Activated CD8-positive, alpha-beta T cell treated with anti-CD3 and anti-CD28 coated beads, Interleukin-2, amount 10 ng/mL, durations not matched to agents 7 days and 5 days (primary cell): Measurements from ENCODE around the gene KLHL33. TPM values are rescaled to one million over a fixed set of nuclear protein-coding genes. Genes with fewer than 3 reads are reported as not detected.
A peak's percentile ranks its signal among the peaks of the same experiment; 100 is the strongest.

Experiments used
- ATAC-seq: fragments of 150-1000 bp; cut with Tn5 transposase; one replicate; pipeline ENCODE4 v1.10.0; 2021; ENCODE audit warnings: moderate library complexity
- CTCF ChIA-PET: fragments of 350-600 bp; sonication (Branson Sonifier 250); formaldehyde crosslinking; loops from one replicate; lab custom pipeline; 2021; ENCODE audit warnings: antibody characterized with exemption; lab: Charles Lee
- POLR2A ChIA-PET: fragments of 350-600 bp; sonication (Branson Sonifier 250); formaldehyde crosslinking; loops from one replicate; lab custom pipeline; 2021; ENCODE audit warnings: antibody characterized with exemption; lab: Charles Lee
- DNase-seq: peaks from one replicate; pipeline ENCODE4 v3.0.0-alpha.2; 2020
- H3K27ac Mint-ChIP-seq: one replicate; pipeline ENCODE4 v1.8.0; 2021; ENCODE audit warnings: mild to moderate bottlenecking, mixed read lengths
- H3K27me3 Mint-ChIP-seq: one replicate; pipeline ENCODE4 v1.8.0; 2021; ENCODE audit warnings: low read depth, mixed read lengths
- H3K36me3 Mint-ChIP-seq: one replicate; pipeline ENCODE4 v1.8.0; 2021; ENCODE audit warnings: low read depth, mixed read lengths
- H3K4me1 Mint-ChIP-seq: one replicate; pipeline ENCODE4 v1.8.0; 2021; ENCODE audit warnings: low read depth, mixed read lengths
- H3K4me3 Mint-ChIP-seq: one replicate; pipeline ENCODE4 v1.8.0; 2021; ENCODE audit warnings: mild to moderate bottlenecking, mixed read lengths
- H3K9me3 Mint-ChIP-seq: one replicate; pipeline ENCODE4 v1.8.0; 2022; ENCODE audit warnings: mixed read lengths; ENCODE audit not compliant: insufficient read depth
- total RNA-seq, 2 experiments: library from RNA; stranded (reverse); gene quantifications; one replicate each; pipeline ENCODE4 v1.2.3, GENCODE V29; 2021

The KLHL33 gene
- total RNA-seq, 2 experiments from 2014 or later = 2.4 to 2.7 TPM

DNA sequence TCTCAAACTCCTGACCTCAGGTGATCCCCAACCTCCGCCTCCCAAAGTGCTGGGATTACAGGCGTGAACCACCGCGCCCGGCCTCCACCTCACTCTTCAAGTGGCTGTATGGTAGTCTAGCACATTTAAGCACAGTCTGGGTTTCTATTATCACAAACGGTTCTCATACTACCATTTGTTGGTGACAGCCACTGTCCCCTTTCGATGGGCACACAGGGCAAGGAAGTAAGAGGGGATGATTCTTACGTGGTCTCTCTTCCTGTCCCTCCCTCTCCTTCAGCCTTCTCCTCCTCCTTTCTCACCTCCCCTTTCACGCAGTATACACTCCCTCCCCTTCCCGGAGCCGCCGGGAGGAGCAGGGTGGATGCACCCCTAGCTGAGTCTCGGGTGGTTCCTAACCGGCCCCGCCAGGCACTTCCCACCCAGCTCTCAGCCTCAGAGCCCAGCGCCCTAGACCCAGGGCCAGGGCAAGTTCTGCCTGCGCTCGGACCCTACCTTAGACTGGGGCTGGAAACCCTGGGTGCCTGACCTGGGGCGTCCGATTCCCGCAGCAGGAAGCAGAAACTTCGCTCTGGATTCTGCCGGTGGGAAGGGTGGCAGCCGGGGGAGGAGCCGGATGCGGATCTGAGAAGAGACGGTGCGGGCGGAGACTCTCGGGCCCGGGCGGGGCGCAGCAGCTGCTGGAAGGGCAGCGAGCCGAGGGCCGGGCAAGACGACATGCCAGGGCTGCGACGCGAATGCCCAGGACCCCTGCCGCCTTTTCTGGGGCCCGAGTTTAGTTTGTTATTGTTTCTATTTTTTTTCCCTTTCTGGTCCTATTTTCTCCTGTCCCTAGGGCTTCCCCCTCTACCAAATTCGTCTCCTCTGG lies 22.9 kb downstream of the KLHL33 start, which contains the start of gene TEP1:
TEP1 (minus strand) TSS at position 626 of the 868 bp plus-strand sequence. CDS start 5,062 bp downstream, outside the sequence.
- Mint-ChIP-seq H3K4me3 (peak within 1 kb of the TSS; percentile 94), H3K27me3 (no peaks in the 10 kb centered on the region), H3K9me3 (no peaks in the 10 kb centered on the region), H3K27ac (peak within 1 kb of the TSS; percentile 95), H3K4me1 (peaks cover 42% of the 10 kb centered on the region), H3K36me3 (peaks cover 4% of the 10 kb centered on the region)
- ChIA-PET POLR2A (interaction anchor here (1.0 to 3.9 kb wide), 8 partner anchors 15 to 268 kb away, joined by 3 to 29 read pairs (median 4); partner anchors contain the start of genes APEX1, OSGEP, PARP2 and PIP4P1), CTCF (interaction anchor here (0.7 to 4.3 kb wide), 13 partner anchors 11 to 268 kb away, joined by 3 to 59 read pairs (median 17); partner anchors contain the start of genes PARP2, PIP4P1 and PNP)
- DNase-seq (peak; percentile 82), ATAC-seq (peak; percentile 92)

DNA sequence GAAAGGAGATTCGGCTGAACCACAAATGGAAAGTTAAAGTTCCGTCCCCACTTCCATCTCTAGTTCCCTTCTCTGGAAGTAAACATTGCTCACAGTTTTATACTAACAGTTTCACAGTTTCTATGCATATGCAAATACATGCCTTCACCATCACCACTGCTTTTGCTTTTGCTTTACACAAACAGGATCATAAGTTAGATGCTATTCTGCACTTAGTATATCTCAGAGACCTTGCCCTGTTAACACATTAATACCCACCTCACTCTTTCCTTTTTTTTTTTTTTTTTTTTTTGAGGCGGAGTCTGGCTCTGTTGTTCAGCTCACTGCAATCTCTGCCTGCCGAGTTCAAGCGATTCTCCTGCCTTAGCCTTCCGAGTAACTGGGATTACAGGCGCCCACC lies 23.6 kb downstream of the KLHL33 start:
- Mint-ChIP-seq H3K36me3 (peaks cover 11% of the 10 kb centered on the region), H3K4me1 (peaks cover 41% of the 10 kb centered on the region), H3K9me3 (no peaks in the 10 kb centered on the region), H3K27ac (peak overlapping the region; percentile 95), H3K4me3 (peak overlapping the region; percentile 94), H3K27me3 (no peaks in the 10 kb centered on the region)
- ChIA-PET POLR2A (interaction anchor here (0.6 to 3.9 kb wide), 4 partner anchors 16 to 112 kb away, joined by 3 to 29 read pairs (median 13); partner anchors contain the start of genes APEX1 and OSGEP), CTCF (interaction anchor here (0.7 to 4.3 kb wide), 5 partner anchors 49 to 200 kb away, joined by 3 to 53 read pairs (median 18); partner anchors contain the start of genes PARP2 and PIP4P1)
- ATAC-seq = peak; percentile 8
- no peak for DNase-seq

DNA sequence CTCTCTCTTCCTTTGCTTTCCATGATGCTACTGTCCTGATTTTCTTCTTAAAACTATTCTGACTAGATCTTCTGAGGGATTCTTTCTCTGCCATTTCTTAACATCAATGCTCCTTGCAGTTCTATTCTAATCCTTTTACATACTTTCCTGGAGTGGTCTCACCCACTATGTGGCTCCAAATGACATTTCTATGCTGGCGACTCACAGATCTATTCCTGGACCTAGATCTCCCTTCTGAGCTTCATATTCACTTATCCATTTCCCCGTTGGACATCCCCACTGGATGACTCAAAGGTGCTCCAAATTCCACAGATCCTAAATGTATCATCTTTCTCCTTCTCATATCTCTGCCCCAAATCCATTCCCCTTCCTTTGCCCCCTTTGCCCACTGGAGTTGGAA lies 26.7 kb downstream of the KLHL33 start:
- ChIA-PET CTCF (no interaction called here), POLR2A (no interaction called here)
- DNase-seq (no peak), ATAC-seq (no peak)
- Mint-ChIP-seq H3K4me1 (peaks cover 37% of the 10 kb centered on the region), H3K27me3 (no peaks in the 10 kb centered on the region), H3K36me3 (peaks cover 39% of the 10 kb centered on the region), H3K4me3 (no peak overlapping the region), H3K27ac (no peak overlapping the region), H3K9me3 (no peaks in the 10 kb centered on the region)

DNA sequence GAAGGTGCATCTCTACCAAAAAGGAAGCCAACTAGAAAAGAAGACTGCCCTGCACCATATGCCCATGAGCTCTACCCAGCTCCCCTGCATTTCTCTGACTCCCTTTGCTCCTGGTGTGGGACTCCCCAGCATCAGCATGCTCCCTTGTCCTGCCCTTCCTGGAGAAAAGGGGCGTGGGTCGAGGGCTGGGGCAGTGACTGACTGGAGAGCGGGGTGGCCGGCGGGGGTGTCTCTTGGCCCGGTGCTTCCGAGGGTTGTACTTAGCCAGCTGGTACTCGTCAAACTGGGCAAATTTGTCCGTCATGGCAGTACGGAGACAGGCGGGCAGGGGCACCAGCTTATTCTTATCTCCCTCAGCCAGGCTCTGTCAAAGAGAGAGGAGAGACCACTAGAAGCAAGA lies 32.4 kb downstream of the KLHL33 start:
- CTCF ChIA-PET = interaction anchor here (0.7 kb wide), 1 partner anchor 12 kb away, joined by 3 read pairs; no protein-coding TSS in a partner anchor
- H3K27me3 Mint-ChIP-seq = no peaks in the 10 kb centered on the region
- DNase-seq = no peak
- peaks cover 28% of the 10 kb centered on the region for H3K4me1 Mint-ChIP-seq
- no peak for ATAC-seq
- peaks cover 74% of the 10 kb centered on the region for H3K36me3 Mint-ChIP-seq
- no peak overlapping the region for H3K4me3 Mint-ChIP-seq
- no peaks in the 10 kb centered on the region for H3K9me3 Mint-ChIP-seq
- H3K27ac Mint-ChIP-seq = no peak overlapping the region
- POLR2A ChIA-PET = no interaction called here

DNA sequence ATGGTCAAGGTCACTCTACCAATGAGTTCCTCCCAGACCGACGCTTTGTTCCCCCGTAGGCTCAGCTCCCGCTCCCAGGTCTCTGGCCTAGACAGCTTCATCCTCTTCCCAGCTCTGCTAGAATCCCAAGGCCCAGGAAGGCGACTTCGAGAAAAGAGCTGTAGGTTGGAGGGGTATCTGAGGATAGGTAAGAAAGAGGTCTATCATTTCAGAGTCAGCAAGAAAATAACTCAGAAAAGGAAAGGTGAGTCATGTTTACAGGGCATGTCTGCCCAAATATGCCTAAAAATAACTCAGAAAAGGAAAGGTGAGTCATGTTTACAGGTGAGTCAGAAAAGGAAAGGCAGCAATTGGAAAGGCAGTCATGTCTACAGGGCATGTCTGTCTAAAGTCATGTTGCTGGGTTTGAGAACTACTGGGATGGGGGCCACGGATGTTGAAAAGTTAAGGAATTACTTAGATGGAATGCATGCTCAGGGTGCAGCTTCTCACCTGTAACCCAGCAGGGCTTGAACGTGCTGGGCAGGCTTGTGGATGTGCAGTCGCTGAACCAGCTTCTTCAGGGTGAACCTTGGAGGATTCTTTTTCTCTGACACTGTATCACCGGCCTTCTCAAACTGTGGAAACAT lies 34.9 kb downstream of the KLHL33 start:
- peaks cover 66% of the 10 kb centered on the region for H3K36me3 Mint-ChIP-seq
- peak; percentile 58 for ATAC-seq
- H3K27me3 Mint-ChIP-seq = no peaks in the 10 kb centered on the region
- H3K4me1 Mint-ChIP-seq = peaks cover 24% of the 10 kb centered on the region
- peak overlapping the region; percentile 51 for H3K27ac Mint-ChIP-seq
- ChIA-PET POLR2A (no interaction called here), CTCF (interaction anchor here (1.0 to 1.7 kb wide), 4 partner anchors 14 to 73 kb away, joined by 3 to 7 read pairs (median 4); partner anchors contain the start of gene PARP2)
- no peak overlapping the region for H3K4me3 Mint-ChIP-seq
- DNase-seq = no peak
- H3K9me3 Mint-ChIP-seq = no peaks in the 10 kb centered on the region

DNA sequence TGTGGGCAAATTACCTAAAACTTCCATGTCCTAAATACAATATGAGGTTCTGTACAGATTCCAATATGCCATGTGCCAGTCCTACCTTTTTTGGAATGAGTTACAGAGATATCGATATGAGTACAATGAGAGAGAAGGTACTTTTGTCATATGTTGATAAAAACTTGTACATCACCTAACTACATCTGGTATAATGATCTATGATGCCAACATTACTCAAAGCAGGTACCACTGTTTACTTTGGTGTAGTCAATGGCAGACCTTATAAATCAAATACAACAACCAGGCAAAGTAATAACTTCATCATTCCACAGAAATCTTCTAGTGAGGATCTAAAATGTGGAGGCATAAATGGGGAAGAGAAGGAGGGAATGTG lies 35.4 kb downstream of the KLHL33 start:
- peaks cover 21% of the 10 kb centered on the region for H3K4me1 Mint-ChIP-seq
- H3K27me3 Mint-ChIP-seq = no peaks in the 10 kb centered on the region
- ChIA-PET CTCF (interaction anchor here (1.0 kb wide), 1 partner anchor 15 kb away, joined by 5 read pairs; no protein-coding TSS in a partner anchor), POLR2A (no interaction called here)
- H3K9me3 Mint-ChIP-seq = no peaks in the 10 kb centered on the region
- H3K36me3 Mint-ChIP-seq = peaks cover 65% of the 10 kb centered on the region
- H3K4me3 Mint-ChIP-seq = no peak overlapping the region
- no peak for ATAC-seq
- H3K27ac Mint-ChIP-seq = no peak overlapping the region
- DNase-seq = no peak

DNA sequence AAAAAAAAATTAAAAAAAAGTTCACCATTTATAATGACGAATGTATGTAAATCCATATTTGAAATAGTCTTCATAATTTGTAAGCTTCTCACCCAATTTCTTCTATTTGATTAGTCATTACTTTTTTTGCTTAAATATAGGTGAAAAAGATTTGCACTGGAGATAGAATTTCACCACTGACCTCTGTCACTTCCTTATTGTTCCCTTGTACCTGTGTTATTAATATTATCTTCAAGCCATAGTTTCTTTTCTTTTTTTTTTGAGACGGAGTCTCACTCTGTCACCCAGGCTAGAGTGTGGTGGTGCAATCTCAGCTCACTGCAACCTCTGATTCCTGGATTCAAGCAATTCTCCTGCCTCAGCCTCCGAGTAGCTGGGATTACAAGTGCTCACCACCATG lies 38.5 kb downstream of the KLHL33 start:
- Mint-ChIP-seq H3K27ac (no peak overlapping the region), H3K27me3 (no peaks in the 10 kb centered on the region), H3K4me3 (no peak overlapping the region), H3K4me1 (peaks cover 15% of the 10 kb centered on the region), H3K9me3 (no peaks in the 10 kb centered on the region), H3K36me3 (peaks cover 52% of the 10 kb centered on the region)
- ChIA-PET POLR2A (no interaction called here), CTCF (no interaction called here)
- DNase-seq (no peak), ATAC-seq (no peak)

DNA sequence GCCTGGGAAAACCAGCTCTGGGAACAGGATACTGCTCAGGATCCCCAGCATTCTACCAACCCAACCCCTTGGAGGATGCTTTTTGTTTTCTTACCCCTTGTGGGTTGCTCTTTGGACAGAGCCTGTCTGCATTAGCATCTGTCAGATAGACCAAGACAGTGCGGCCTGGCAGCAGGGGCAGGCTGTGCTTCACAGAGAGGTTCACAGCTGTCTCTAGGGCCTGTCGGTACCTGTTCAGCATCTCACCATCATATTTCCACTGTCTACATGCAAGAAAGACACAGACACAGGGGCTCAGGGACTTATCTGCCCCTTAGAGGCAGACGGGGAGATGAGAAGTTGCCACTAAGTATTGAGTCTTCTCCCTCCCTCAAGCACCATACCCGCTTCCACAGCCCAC lies 44.5 kb downstream of the KLHL33 start:
- Mint-ChIP-seq H3K4me1 (peaks cover 7% of the 10 kb centered on the region), H3K9me3 (no peaks in the 10 kb centered on the region), H3K27me3 (no peaks in the 10 kb centered on the region), H3K36me3 (peaks cover 56% of the 10 kb centered on the region), H3K4me3 (no peak overlapping the region), H3K27ac (no peak overlapping the region)
- POLR2A ChIA-PET = interaction anchor here (1.3 kb wide), 1 partner anchor 12 kb away, joined by 3 read pairs; no protein-coding TSS in a partner anchor
- ATAC-seq (no peak), DNase-seq (no peak)
- CTCF ChIA-PET = interaction anchor here (1.8 kb wide), 1 partner anchor 35 kb away, joined by 4 read pairs; no protein-coding TSS in a partner anchor

DNA sequence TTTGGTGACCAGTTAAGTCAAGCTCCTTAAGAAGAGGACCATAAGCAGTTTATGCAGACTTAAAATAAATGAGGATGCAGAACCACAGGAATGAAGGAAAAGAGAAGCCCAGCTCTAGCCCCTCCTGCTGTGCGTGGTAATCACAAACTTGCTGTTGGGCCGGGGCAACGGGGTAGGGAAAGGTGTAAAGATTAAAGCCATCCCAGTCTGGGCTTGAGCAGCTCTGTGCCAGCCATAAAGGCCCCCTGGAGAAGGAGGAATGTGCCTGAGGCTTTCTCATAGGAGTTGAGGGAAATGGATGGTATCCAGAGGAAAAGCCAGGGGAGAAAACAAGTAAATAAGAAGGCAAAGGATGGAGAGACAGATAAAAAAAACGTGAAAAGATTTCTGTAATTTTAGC lies 47.8 kb downstream of the KLHL33 start:
- peaks cover 63% of the 10 kb centered on the region for H3K36me3 Mint-ChIP-seq
- H3K27me3 Mint-ChIP-seq = no peaks in the 10 kb centered on the region
- DNase-seq (no peak), ATAC-seq (no peak)
- H3K4me1 Mint-ChIP-seq = peaks cover 7% of the 10 kb centered on the region
- ChIA-PET POLR2A (no interaction called here), CTCF (interaction anchor here (1.7 kb wide), 1 partner anchor 222 kb away, joined by 3 read pairs; no protein-coding TSS in a partner anchor)
- no peaks in the 10 kb centered on the region for H3K9me3 Mint-ChIP-seq
- H3K27ac Mint-ChIP-seq = no peak overlapping the region
- no peak overlapping the region for H3K4me3 Mint-ChIP-seq

DNA sequence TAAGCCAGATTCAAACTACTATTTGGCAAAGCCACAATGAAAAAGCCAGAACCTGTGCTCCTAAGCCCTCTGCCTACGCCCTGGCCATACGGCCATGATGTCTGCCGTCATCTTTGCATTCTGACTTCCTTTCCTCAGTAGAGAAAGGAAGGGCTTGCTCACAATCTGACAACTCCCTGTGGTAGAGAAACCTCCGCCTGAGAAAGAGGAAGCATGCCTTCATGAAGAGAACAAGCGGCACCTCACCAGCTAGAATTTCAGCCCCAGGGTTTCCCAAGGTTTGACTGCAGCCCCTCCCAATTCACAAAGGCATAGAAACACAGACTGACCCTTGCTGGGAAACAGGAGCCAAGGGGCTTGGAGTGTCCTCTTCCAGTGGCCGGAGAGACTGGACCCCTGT lies 48.4 kb downstream of the KLHL33 start:
- DNase-seq (no peak), ATAC-seq (no peak)
- POLR2A ChIA-PET = no interaction called here
- H3K4me3 Mint-ChIP-seq = no peak overlapping the region
- H3K27ac Mint-ChIP-seq = no peak overlapping the region
- peaks cover 67% of the 10 kb centered on the region for H3K36me3 Mint-ChIP-seq
- CTCF ChIA-PET = interaction anchor here (1.7 kb wide), 1 partner anchor 223 kb away, joined by 3 read pairs; no protein-coding TSS in a partner anchor
- no peaks in the 10 kb centered on the region for H3K27me3 Mint-ChIP-seq
- H3K4me1 Mint-ChIP-seq = peaks cover 7% of the 10 kb centered on the region
- no peaks in the 10 kb centered on the region for H3K9me3 Mint-ChIP-seq

DNA sequence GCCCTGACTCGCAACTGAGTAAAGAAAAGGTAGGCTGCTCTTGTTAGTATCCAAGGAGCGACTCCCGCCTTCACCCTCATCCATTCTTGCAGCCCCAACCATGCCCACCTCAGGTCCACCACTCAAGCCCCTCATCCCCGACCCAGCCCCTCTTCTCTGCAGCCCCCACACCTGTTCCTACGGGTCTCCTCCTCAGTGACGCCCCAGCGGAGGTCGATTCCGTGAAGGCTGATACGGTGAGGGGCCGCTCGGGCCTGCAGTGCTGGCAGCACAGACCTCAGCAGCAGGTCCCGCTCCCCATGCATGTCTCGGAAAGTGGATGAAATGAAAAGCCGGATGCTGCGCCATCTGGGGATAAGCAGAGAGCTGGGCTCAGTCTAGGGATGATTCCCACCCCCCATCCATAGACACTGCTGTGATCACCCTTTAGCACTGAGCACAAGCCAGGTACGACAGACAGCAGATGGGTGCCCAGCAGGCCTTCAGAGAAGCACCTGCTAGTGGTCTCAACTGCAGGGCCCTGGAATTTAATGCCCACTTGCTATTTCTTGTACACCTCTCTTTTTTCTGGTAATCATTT lies 49.6 kb downstream of the KLHL33 start:
- no peak for ATAC-seq
- no peak overlapping the region for H3K4me3 Mint-ChIP-seq
- ChIA-PET POLR2A (interaction anchor here (1.0 kb wide), 1 partner anchor 43 kb away, joined by 3 read pairs; the partner anchor contains the start of gene PARP2), CTCF (interaction anchor here (1.7 kb wide), 1 partner anchor 224 kb away, joined by 3 read pairs; no protein-coding TSS in a partner anchor)
- H3K4me1 Mint-ChIP-seq = peaks cover 7% of the 10 kb centered on the region
- H3K27me3 Mint-ChIP-seq = no peaks in the 10 kb centered on the region
- peaks cover 68% of the 10 kb centered on the region for H3K36me3 Mint-ChIP-seq
- no peak for DNase-seq
- no peak overlapping the region for H3K27ac Mint-ChIP-seq
- no peaks in the 10 kb centered on the region for H3K9me3 Mint-ChIP-seq
